Left ventricle myocardium inferior (tissue), 1 donor: ENCODE results near the gene RPS6KA4. TPM values are rescaled to one million over a fixed set of nuclear protein-coding genes. Genes with fewer than 3 reads are reported as not detected.

ENCODE experiments used
- DNase-seq: peaks from one replicate; pipeline ENCODE4 v3.0.0-alpha.2; 2020
- H3K27ac ChIP-seq: fragments of 200-600 bp; replicated peaks from 2 replicates; pipeline ENCODE4 v1.8.0; 2021
- H3K27me3 ChIP-seq: fragments of 200-600 bp; 2 replicates; pipeline ENCODE4 v1.8.0; 2021; ENCODE audit warnings: low read depth
- H3K36me3 ChIP-seq: fragments of 200-600 bp; 2 replicates; pipeline ENCODE4 v1.8.0; 2021
- H3K4me1 ChIP-seq: fragments of 200-600 bp; 2 replicates; pipeline ENCODE4 v1.8.0; 2021
- H3K4me3 ChIP-seq: fragments of 200-600 bp; 2 replicates; pipeline ENCODE4 v1.8.0; 2021; ENCODE audit warnings: mild to moderate bottlenecking, moderate library complexity
- H3K9me3 ChIP-seq: fragments of 200-600 bp; replicated peaks from 2 replicates; pipeline ENCODE4 v1.8.0; 2021
- intact Hi-C: fragments of 100-400 bp; cut with micrococcal nuclease; formaldehyde crosslinking; loops from one replicate; pipeline ENCODE4 v1.11.0; 2022
- total RNA-seq: library from RNA; stranded (reverse); fragmentation: NEBNext Ultra II Directional; extraction: Animal tissue kit (Norgen Biotek cat#: 25700); gene quantifications from one replicate; pipeline ENCODE4 v1.2.1, GENCODE V29; 2021
- TF ChIP-seq, protein P1 (sequence below): fragments of 200-600 bp; IDR thresholded peaks from 2 replicates; pipeline ENCODE4 v1.8.0; 2021; ENCODE audit warnings: antibody characterized with exemption, mild to moderate bottlenecking, borderline replicate concordance
- donor health status: DM: no; HTN: yes; CAD: no; lungs with severe emphysema.

Gene RPS6KA4
- total RNA-seq, 1 donor from 2014 or later, result 16.8 TPM

DNA sequence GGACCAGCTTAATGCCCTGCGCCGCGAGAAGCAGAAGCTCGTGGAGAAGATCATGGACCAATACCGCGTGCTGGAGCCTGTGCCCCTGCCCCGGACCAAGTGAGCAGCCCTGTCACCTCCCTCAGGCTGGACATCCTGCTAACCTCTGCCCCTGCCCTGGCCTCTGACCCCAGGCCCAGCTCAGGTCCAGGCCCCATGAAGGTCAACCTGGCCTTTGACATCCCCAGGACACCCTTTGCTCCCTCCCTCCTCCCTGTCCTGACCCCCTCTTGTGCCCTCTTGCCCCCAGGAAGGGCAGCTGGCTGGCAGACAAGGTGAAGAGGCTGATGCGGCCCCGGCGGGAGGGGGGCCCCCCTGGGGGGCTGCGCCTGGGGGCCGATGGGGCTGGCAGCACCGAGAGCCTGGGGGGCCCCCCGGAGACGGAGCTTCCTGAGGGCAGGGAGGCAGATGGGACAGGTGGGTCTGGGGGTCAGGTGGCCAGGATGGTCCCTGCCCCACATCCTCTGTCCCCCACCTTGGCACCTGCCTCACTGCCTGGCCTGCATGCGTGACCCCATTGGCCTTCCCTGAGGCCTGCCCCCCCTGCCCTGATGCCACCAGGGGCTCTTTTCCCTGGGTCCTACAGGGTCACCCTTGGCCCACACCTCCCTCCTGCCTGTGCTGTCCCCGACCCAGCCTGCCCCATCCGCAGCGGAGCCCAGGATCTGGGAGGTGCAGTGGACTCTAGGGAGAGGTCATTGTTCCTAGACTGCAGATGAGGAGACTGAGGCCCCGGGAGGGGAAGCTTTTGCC, 5.1 kb upstream of the RPS6KA4 start:
- peaks cover 33% of the 10 kb centered on the region for H3K4me1 ChIP-seq
- TF ChIP-seq, protein P1, sequence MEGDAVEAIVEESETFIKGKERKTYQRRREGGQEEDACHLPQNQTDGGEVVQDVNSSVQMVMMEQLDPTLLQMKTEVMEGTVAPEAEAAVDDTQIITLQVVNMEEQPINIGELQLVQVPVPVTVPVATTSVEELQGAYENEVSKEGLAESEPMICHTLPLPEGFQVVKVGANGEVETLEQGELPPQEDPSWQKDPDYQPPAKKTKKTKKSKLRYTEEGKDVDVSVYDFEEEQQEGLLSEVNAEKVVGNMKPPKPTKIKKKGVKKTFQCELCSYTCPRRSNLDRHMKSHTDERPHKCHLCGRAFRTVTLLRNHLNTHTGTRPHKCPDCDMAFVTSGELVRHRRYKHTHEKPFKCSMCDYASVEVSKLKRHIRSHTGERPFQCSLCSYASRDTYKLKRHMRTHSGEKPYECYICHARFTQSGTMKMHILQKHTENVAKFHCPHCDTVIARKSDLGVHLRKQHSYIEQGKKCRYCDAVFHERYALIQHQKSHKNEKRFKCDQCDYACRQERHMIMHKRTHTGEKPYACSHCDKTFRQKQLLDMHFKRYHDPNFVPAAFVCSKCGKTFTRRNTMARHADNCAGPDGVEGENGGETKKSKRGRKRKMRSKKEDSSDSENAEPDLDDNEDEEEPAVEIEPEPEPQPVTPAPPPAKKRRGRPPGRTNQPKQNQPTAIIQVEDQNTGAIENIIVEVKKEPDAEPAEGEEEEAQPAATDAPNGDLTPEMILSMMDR, result no peak
- H3K9me3 ChIP-seq, result no peaks in the 10 kb centered on the region
- H3K27me3 ChIP-seq, result no peaks in the 10 kb centered on the region
- no peak overlapping the region for H3K27ac ChIP-seq
- intact Hi-C loops, result no loop called here
- H3K36me3 ChIP-seq, result no peaks in the 10 kb centered on the region
- no peak for DNase-seq
- no peak overlapping the region for H3K4me3 ChIP-seq

DNA sequence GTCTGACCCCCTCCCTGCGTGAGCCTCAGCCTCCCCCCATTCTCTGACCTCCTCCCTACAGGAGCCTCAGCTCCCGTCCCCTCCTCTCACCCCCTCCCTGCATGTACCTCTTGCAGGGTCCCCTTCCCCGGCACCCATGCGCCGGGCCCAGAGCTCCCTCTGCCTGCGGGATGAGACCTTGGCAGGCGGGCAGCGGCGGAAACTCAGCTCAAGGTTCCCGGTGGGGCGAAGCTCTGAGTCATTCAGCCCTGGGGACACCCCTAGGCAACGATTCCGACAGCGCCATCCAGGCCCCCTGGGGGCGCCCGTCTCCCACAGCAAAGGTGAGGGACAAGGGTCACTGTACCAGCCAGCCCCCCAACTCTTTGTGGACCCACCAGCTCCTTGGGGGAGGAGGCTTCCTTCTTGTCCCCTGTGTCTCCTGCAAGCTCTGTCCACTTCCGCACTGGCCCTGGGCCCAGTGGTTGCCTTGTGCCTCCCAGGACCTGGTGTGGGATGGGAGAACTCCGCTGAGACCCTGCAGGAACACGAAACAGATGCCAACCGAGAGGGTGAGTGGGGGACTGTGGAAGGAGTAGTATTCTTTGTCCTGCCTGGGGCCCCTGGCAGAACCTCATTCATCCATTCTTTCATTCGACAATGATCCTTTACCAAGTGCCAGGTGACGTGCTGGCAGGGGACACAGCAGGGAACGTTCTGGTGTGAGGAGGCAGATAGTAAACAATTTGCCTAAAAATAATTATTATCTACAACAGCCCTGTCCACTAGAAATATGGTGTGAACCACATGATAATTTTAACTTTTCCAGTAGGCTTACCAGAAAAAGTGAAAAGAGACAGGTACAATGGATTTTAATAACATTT, 3.7 kb upstream of the RPS6KA4 start:
- peak overlapping the region; percentile 81 for H3K27ac ChIP-seq
- intact Hi-C loops, result no loop called here

DNA sequence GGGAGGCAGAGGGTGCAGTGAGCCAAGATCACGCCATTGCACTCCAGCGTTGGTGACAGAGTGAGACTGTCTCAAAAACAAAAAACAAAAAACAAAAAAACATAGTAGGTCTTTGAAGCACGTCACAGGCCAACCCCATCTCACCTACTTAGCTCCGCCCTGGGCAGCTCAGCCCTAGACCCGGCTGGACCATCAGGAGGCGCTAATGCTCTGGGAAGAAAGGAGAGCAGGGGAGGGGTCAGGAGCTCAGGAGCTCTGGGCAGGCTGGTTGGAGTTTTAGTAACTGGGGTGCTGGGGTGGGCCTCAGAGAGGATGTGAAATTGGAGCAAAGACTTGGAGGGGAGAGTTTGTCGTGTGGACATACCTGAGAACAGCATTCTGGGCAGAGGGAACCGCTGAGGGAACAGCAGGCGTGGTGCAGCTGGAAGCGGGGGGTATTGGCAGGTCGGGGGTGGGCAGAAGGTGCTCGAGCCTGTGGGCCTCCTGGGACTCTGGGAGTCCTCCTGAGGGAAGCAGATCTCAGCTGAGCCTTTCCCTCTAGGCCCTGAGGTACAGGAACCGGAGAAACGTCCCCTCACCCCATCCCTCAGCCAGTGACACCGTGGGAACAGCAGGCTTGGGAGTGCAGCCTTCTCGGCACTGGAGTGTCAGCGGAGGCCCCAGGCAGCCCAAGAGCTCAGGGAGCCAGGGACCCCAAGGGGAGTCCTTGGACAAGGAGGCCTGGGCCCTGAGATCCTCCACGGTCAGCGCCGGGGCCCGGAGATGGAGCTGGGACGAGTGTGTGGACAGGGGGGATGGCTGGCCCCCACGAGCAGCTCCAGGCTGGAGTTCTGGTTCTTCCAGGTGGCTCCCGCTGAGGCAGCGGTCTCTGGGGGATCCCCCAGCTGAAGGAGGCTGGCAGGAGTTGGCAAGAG, 2.2 kb upstream of the RPS6KA4 start:
- no peak overlapping the region for H3K4me3 ChIP-seq
- peaks cover 48% of the 10 kb centered on the region for H3K4me1 ChIP-seq
- no peaks in the 10 kb centered on the region for H3K27me3 ChIP-seq
- intact Hi-C loops, result no loop called here
- H3K27ac ChIP-seq, result peak overlapping the region; percentile 92
- no peaks in the 10 kb centered on the region for H3K9me3 ChIP-seq
- TF ChIP-seq, protein P1, result peak; percentile 20
- no peak for DNase-seq
- H3K36me3 ChIP-seq, result peaks cover 15% of the 10 kb centered on the region

More for the DNA sequence above, 3.7 kb upstream of the RPS6KA4 start:
- DNase-seq, result peak; percentile 77
- Histone ChIP-seq H3K4me3 (peak overlapping the region; percentile 60), H3K9me3 (no peaks in the 10 kb centered on the region), H3K4me1 (peaks cover 45% of the 10 kb centered on the region), H3K27me3 (no peaks in the 10 kb centered on the region), H3K36me3 (peaks cover under 1% of the 10 kb centered on the region)
- TF ChIP-seq, protein P1, result peak; percentile 75

DNA sequence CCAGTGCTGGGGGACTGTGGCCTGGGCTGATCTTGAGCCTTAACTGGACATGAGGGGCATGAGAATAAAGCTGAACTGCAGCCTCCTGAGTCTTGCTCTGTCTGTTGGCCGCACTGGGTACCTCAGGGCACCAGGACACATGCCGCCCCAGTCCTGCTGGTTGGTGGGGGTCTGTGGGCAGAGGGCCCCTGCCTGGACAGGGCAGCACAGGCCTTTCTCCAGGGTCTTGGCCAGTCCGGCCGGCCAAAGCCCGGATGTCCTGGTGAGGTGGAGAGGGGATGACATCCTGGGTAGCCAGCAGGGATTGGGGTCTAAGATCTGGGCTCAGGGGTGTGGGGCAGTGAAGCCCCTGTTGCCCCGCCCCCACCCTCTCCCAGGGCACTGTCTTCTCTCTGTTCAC, 1.5 kb upstream of the RPS6KA4 start:
- H3K27ac ChIP-seq, result peak overlapping the region; percentile 92
- TF ChIP-seq, protein P1, result no peak
- H3K9me3 ChIP-seq, result no peaks in the 10 kb centered on the region
- intact Hi-C loops, result no loop called here
- no peak overlapping the region for H3K4me3 ChIP-seq
- no peaks in the 10 kb centered on the region for H3K27me3 ChIP-seq
- peaks cover 22% of the 10 kb centered on the region for H3K36me3 ChIP-seq
- H3K4me1 ChIP-seq, result peaks cover 48% of the 10 kb centered on the region
- no peak for DNase-seq
